ENCODE data around the gene GNG5.

DNA sequence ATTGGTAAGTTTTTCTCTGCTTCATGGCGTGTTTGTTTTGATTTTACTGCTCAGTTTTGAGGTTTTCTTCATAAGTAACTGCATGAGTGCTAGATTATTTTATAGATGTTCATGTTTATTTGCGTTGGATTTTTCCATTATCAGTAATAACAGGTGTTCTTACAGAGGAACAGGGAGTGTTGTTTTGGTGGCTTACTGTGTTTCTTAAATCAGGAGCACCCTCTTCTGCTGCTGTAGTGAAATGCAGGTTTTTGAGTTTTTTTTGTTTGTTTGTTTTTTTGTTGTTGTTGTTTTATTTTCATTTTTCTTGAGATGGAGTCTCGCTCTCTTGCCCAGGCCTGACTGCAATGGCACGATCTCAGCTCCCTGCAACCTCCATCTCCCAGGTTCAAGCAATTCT, 35.3 kb upstream of the GNG5 start:
- TF ChIP-seq, protein P1, sequence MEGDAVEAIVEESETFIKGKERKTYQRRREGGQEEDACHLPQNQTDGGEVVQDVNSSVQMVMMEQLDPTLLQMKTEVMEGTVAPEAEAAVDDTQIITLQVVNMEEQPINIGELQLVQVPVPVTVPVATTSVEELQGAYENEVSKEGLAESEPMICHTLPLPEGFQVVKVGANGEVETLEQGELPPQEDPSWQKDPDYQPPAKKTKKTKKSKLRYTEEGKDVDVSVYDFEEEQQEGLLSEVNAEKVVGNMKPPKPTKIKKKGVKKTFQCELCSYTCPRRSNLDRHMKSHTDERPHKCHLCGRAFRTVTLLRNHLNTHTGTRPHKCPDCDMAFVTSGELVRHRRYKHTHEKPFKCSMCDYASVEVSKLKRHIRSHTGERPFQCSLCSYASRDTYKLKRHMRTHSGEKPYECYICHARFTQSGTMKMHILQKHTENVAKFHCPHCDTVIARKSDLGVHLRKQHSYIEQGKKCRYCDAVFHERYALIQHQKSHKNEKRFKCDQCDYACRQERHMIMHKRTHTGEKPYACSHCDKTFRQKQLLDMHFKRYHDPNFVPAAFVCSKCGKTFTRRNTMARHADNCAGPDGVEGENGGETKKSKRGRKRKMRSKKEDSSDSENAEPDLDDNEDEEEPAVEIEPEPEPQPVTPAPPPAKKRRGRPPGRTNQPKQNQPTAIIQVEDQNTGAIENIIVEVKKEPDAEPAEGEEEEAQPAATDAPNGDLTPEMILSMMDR (IDR thresholded peaks at IDR 0.05; ENCODE audit: extremely low read depth in 1 of 2, insufficient read depth in 1 of 2, low read depth in 1 of 2, low read length in 2 of 2) = no peak
- TF ChIP-seq MYC (IDR thresholded peaks at IDR 0.05; ENCODE audit: low read depth, low read length) (no peak), POLR2A (IDR thresholded peaks at IDR 0.05; ENCODE audit: low read depth, low read length) (no peak), EZH2 (IDR thresholded peaks at IDR 0.05; ENCODE audit: borderline replicate concordance, low read depth, low read length, severe bottlenecking) (no peak), FOS (IDR thresholded peaks at IDR 0.05; ENCODE audit: borderline replicate concordance, insufficient read depth, low read length) (no peak), JUN (IDR thresholded peaks at IDR 0.05; ENCODE audit: borderline replicate concordance, insufficient read depth, insufficient read length, low read depth) (no peak)
- TF ChIP-seq, protein P2, sequence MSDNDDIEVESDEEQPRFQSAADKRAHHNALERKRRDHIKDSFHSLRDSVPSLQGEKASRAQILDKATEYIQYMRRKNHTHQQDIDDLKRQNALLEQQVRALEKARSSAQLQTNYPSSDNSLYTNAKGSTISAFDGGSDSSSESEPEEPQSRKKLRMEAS (IDR thresholded peaks at IDR 0.05; ENCODE audit: insufficient read depth, insufficient read length) = no peak
